SK-N-SH treated with all-trans-retinoic acid at 6 μM for 48 hours (cell line): ENCODE results near the gene WFDC1.
A peak's percentile ranks its signal among the peaks of the same experiment; 100 is the strongest.

Experiments
- ATAC-seq: fragments of 200-7000 bp; cut with Tn5 transposase; 3 replicates; pipeline ENCODE4 v1.9.1; 2020; ENCODE audit warnings: mild to moderate bottlenecking, moderate library complexity
- ARNTL ChIP-seq: fragments of 450-650 bp; formaldehyde crosslinking; IDR thresholded peaks from 2 replicates; pipeline ENCODE4 v1.5.0; 2020; ENCODE audit warnings: low read depth, mild to moderate bottlenecking, moderate library complexity, borderline replicate concordance
- BACH2 ChIP-seq: fragments of 250-450 bp; sonication (Bioruptor Pico); IDR thresholded peaks from 2 replicates; pipeline ENCODE4 v1.9.0; 2021; ENCODE audit warnings: mild to moderate bottlenecking, borderline replicate concordance
- CREB5 ChIP-seq: fragments of 250-450 bp; sonication (Bioruptor Pico); IDR thresholded peaks from 2 replicates; pipeline ENCODE4 v1.5.1; 2020; ENCODE audit warnings: low read depth, mild to moderate bottlenecking, moderate library complexity
- CSRNP3 ChIP-seq: fragments of 250-450 bp; sonication (Bioruptor Pico); IDR thresholded peaks from 2 replicates; pipeline ENCODE4 v1.5.1; 2021; ENCODE audit warnings: mild to moderate bottlenecking, moderate library complexity
- ESRRG ChIP-seq: fragments of 250-450 bp; sonication (Bioruptor Pico); IDR thresholded peaks from 2 replicates; pipeline ENCODE4 v1.6.1; 2021; ENCODE audit warnings: mild to moderate bottlenecking
- GLIS3 ChIP-seq: fragments of 250-450 bp; sonication (Bioruptor Pico); IDR thresholded peaks from 2 replicates; pipeline ENCODE4 v1.5.0; 2020; ENCODE audit warnings: mild to moderate bottlenecking, moderate library complexity
- ISL1 ChIP-seq: fragments of 250-450 bp; sonication (Bioruptor Pico); IDR thresholded peaks from 2 replicates; pipeline ENCODE4 v2.1.2; 2022; ENCODE audit warnings: mild to moderate bottlenecking, moderate library complexity
- OSR1 ChIP-seq: fragments of 250-450 bp; sonication (Bioruptor Pico); IDR thresholded peaks from 2 replicates; pipeline ENCODE4 v1.8.0; 2022; ENCODE audit warnings: moderate library complexity, mild to moderate bottlenecking, inconsistent platforms
- POU6F1 ChIP-seq: fragments of 250-450 bp; sonication (Bioruptor Pico); IDR thresholded peaks from 2 replicates; pipeline ENCODE4 v1.8.0; 2021; ENCODE audit warnings: low read depth, mild to moderate bottlenecking, moderate library complexity, borderline replicate concordance
- RARB ChIP-seq: fragments of 250-450 bp; sonication (Bioruptor Pico); IDR thresholded peaks from 2 replicates; pipeline ENCODE4 v1.8.0; 2021; ENCODE audit warnings: mild to moderate bottlenecking, moderate library complexity
- SNAI2 ChIP-seq: fragments of 250-450 bp; sonication (Bioruptor Pico); IDR thresholded peaks from 2 replicates; pipeline ENCODE4 v1.5.0; 2020; ENCODE audit warnings: mild to moderate bottlenecking, moderate library complexity
- TCF4 ChIP-seq: fragments of 250-450 bp; sonication (Bioruptor Pico); IDR thresholded peaks from 2 replicates; pipeline ENCODE4 v1.8.0; 2021; ENCODE audit warnings: mild to moderate bottlenecking, moderate library complexity, borderline replicate concordance
- TOX ChIP-seq: fragments of 250-450 bp; sonication (Bioruptor Pico); IDR thresholded peaks from 2 replicates; pipeline ENCODE4 v1.8.0; 2021; ENCODE audit warnings: mild to moderate bottlenecking, moderate library complexity, borderline replicate concordance
- TSHZ2 ChIP-seq: fragments of 250-450 bp; sonication (Bioruptor Pico); IDR thresholded peaks from 2 replicates; pipeline ENCODE4 v1.5.0; 2020; ENCODE audit warnings: mild to moderate bottlenecking, moderate library complexity
- ZC3H10 ChIP-seq: fragments of 250-450 bp; sonication (Bioruptor Pico); IDR thresholded peaks from 2 replicates; pipeline ENCODE4 v1.5.1; 2021; ENCODE audit warnings: mild to moderate bottlenecking, moderate library complexity
- ZFP3 ChIP-seq: fragments of 250-450 bp; sonication (Bioruptor Pico); IDR thresholded peaks from 2 replicates; pipeline ENCODE4 v1.5.0; 2020; ENCODE audit warnings: mild to moderate bottlenecking, moderate library complexity
- ZFP30 ChIP-seq: fragments of 450-650 bp; formaldehyde crosslinking; IDR thresholded peaks from 2 replicates; pipeline ENCODE4 v1.5.0; 2022; ENCODE audit warnings: mild to moderate bottlenecking, moderate library complexity
- ZNF565 ChIP-seq: fragments of 450-650 bp; formaldehyde crosslinking; conservative IDR thresholded peaks from 2 replicates; pipeline ENCODE4 v1.5.0; 2020; ENCODE audit warnings: low read depth, mild to moderate bottlenecking, moderate library complexity
- ZNF70 ChIP-seq: fragments of 450-650 bp; formaldehyde crosslinking; IDR thresholded peaks from 2 replicates; pipeline ENCODE4 v1.5.0; 2020; ENCODE audit warnings: mild to moderate bottlenecking, moderate library complexity
- ZNF8 ChIP-seq: fragments of 450-650 bp; formaldehyde crosslinking; IDR thresholded peaks from 2 replicates; pipeline ENCODE4 v1.5.0; 2020; ENCODE audit warnings: mild to moderate bottlenecking, moderate library complexity
- TF ChIP-seq, protein P1 (sequence below): fragments of 250-450 bp; sonication (Bioruptor Pico); IDR thresholded peaks from 2 replicates; pipeline ENCODE4 v1.8.0; 2020; ENCODE audit warnings: mild to moderate bottlenecking, moderate library complexity, borderline replicate concordance

WFDC1 gene

GRCh38 chr16:84283314-84284153 lies 11.1 kb upstream of the WFDC1 start:
- no peak for ATAC-seq
- no peak for TF ChIP-seq TSHZ2 (CRISPR knock-in tag)
- TF ChIP-seq ZNF565 (CRISPR knock-in tag) = no peak
- TF ChIP-seq SNAI2 = no peak
- TF ChIP-seq BACH2 (CRISPR knock-in tag) = no peak
- TF ChIP-seq ZFP3 (CRISPR knock-in tag) = no peak
- TF ChIP-seq, protein P1, sequence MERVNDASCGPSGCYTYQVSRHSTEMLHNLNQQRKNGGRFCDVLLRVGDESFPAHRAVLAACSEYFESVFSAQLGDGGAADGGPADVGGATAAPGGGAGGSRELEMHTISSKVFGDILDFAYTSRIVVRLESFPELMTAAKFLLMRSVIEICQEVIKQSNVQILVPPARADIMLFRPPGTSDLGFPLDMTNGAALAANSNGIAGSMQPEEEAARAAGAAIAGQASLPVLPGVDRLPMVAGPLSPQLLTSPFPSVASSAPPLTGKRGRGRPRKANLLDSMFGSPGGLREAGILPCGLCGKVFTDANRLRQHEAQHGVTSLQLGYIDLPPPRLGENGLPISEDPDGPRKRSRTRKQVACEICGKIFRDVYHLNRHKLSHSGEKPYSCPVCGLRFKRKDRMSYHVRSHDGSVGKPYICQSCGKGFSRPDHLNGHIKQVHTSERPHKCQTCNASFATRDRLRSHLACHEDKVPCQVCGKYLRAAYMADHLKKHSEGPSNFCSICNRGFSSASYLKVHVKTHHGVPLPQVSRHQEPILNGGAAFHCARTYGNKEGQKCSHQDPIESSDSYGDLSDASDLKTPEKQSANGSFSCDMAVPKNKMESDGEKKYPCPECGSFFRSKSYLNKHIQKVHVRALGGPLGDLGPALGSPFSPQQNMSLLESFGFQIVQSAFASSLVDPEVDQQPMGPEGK (CRISPR knock-in tag) = no peak
- TF ChIP-seq ESRRG = no peak

DNA sequence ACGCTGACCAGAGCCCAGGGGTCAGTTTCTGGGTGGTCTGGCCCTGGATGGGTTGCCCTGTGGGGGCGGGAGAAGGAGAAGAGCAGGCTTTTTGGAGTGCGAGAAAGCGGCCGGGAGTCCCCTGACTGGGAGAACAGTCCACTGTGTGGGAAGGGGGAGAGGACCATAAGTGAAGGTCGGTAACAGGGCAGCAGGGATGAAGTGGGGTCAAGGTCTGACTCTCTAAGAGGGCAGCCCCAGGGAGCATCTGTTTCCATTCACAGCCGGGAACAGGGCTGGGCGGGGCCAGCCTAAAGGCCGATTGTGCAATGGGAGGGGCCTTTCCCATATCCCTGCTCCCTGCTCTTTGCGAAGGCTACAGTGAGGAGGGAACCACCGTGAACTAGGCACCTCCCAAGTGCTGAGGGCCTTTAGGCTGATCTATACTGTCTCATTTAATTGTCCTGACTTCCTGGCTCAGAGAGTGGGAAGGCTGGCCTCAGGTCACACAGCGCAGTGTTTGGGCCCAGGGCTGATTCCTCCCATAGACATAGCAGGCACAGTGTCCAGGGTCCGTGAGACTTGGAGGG lies 10.4 kb upstream of the WFDC1 start:
- no peak for TF ChIP-seq CREB5 (CRISPR knock-in tag)
- no peak for TF ChIP-seq RARB (CRISPR knock-in tag)
- no peak for TF ChIP-seq ZNF8 (CRISPR knock-in tag)
- no peak for TF ChIP-seq TOX (CRISPR knock-in tag)
- TF ChIP-seq ESRRG = no peak
- no peak for TF ChIP-seq TCF4
- no peak for TF ChIP-seq OSR1 (CRISPR knock-in tag)
- no peak for TF ChIP-seq ZFP3 (CRISPR knock-in tag)
- TF ChIP-seq, protein P1 (CRISPR knock-in tag) = no peak
- no peak for TF ChIP-seq CSRNP3 (CRISPR knock-in tag)
- no peak for TF ChIP-seq TSHZ2 (CRISPR knock-in tag)
- no peak for TF ChIP-seq ARNTL (CRISPR knock-in tag)
- TF ChIP-seq ISL1 (CRISPR knock-in tag) = no peak
- no peak for TF ChIP-seq POU6F1 (CRISPR knock-in tag)
- TF ChIP-seq GLIS3 (CRISPR knock-in tag) = no peak
- TF ChIP-seq ZC3H10 (CRISPR knock-in tag) = no peak
- TF ChIP-seq ZNF70 (CRISPR knock-in tag) = no peak
- no peak for TF ChIP-seq ZFP30 (CRISPR knock-in tag)
- no peak for TF ChIP-seq ZNF565 (CRISPR knock-in tag)
- peak; percentile 39; the same call in 1 of the 3 replicates for ATAC-seq
